Measurements from ENCODE around the gene ADCK2.

GRCh38 chr7:140673774-140674155 lies 1.0 kb downstream of the ADCK2 start:
- TF ChIP-seq CTCF (IDR thresholded peaks at IDR 0.05; ENCODE audit: low read depth, low read length) (no peak), EZH2phosphoT487 (IDR thresholded peaks at IDR 0.05; ENCODE audit: low read depth) (no peak)

Measured in OCI-LY3 (cell line).